ENCODE data around the gene COL6A2. TPM values are rescaled to one million over a fixed set of nuclear protein-coding genes. Genes with fewer than 3 reads are reported as not detected.
"Not testable (repeated sequence)": the region's sequence is repeated elsewhere in the genome, so short reads cannot be mapped to it uniquely, and the experiment has no call there.

The COL6A2 gene
- total and polyA plus RNA-seq, 4 experiments from 2014 or later, result 0.77 to 25.7 (median 11.6) TPM

DNA sequence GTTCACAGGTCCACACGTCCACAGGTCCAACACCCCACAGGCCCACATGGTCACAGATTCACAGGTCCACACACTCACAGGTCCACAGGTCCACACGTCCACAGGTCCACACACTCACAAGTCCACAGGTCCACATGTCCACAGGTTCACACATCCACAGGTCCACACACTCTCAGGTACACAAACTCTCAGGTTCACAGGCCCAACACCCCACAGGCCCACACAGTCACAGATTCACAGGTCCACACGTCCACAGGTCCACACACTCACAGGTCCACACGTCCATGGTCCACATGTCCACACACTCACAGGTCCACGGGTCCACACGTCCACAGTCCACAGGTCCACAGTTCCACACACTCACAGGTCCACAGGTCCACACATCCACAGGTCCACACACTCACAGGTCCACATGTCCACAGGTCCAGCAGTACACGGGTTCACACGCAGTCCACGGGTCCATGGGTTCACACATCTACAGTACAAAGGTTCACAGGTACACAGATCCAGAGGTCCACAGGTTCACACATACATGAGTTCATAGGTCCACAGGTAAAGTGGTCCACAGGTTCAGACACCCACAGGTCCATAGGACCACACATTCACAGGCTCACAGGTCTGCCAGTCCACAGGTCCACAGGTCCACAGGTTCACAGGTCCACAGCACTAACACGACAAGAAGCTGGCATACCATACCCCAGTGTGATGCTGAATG, 39.3 kb upstream of the COL6A2 start:
- H3K27ac Mint-ChIP-seq, result peak overlapping the region in 2 of 7 donors; percentile 36 to 52
- H3K4me1 Mint-ChIP-seq, result peaks cover 7 to 18% (median 8%) of the 10 kb centered on the region in 4 donors
- CTCF ChIA-PET (ENCODE audit: partially characterized antibody), result no interaction called here
- H3K36me3 Mint-ChIP-seq, result no peaks in the 10 kb centered on the region
- no peak overlapping the region for H3K4me3 ChIP-seq (ENCODE audit: low read length in 2 of 2)
- H3K9me3 ChIP-seq (ENCODE audit: control insufficient read depth in 1 of 2, low read length in 2 of 2), result no peaks in the 10 kb centered on the region
- H3K27me3 ChIP-seq (ENCODE audit: insufficient read depth, low read length), result peaks cover 13% of the 10 kb centered on the region
- intact Hi-C loops (cut with micrococcal nuclease), result no loop called here
- peaks cover 30 to 36% of the 10 kb centered on the region in 2 donors for H3K27me3 Mint-ChIP-seq
- peak overlapping the region in 1 of 8 donors; percentile 29 for H3K4me3 Mint-ChIP-seq
- no peak overlapping the region for H3K27ac ChIP-seq (ENCODE audit: low read depth, low read length)
- H3K4me1 ChIP-seq (ENCODE audit: insufficient read depth, low read length), result no peaks in the 10 kb centered on the region
- DNase-seq, result no peak
- H3K9me3 Mint-ChIP-seq, result peaks cover 0 to 22% (median 6%) of the 10 kb centered on the region in 8 donors
- no peaks in the 10 kb centered on the region for H3K36me3 ChIP-seq (ENCODE audit: insufficient read depth, low read length)
- POLR2A ChIA-PET (ENCODE audit: partially characterized antibody), result no interaction called here

DNA sequence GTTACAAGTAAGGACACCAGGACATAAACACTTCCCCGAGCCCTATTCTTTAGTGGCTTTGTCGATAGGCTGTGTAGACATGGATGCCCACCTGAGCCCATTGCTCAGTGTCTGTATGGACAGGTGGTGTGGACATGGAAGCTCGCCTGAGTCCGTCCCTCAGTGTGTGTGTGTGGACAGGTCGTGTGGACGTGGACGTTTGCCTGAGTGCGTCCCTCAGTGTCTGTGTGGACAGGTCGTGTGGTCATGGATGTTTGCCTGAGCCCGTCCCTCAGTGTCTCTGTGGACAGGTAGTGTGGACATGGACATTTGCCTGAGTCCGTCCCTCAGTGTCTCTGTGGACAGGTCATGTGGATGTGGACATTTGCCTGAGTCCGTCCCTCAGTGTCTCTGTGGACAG, 38.7 kb upstream of the COL6A2 start:
- Mint-ChIP-seq H3K27me3 (peaks cover 30 to 37% of the 10 kb centered on the region in 2 donors), H3K4me3 (peak overlapping the region in 1 of 8 donors; percentile 11), H3K4me1 (peaks cover 7 to 18% (median 8%) of the 10 kb centered on the region in 4 donors), H3K36me3 (no peaks in the 10 kb centered on the region), H3K9me3 (peaks cover 0 to 22% (median 6%) of the 10 kb centered on the region in 8 donors), H3K27ac (no peak overlapping the region)
- no peak for DNase-seq
- POLR2A ChIA-PET (ENCODE audit: partially characterized antibody), result no interaction called here
- peaks cover 13% of the 10 kb centered on the region for H3K27me3 ChIP-seq (ENCODE audit: insufficient read depth, low read length)
- CTCF ChIA-PET (ENCODE audit: partially characterized antibody), result no interaction called here
- no peak overlapping the region for H3K4me3 ChIP-seq (ENCODE audit: low read length in 2 of 2)
- H3K4me1 ChIP-seq (ENCODE audit: insufficient read depth, low read length), result no peaks in the 10 kb centered on the region
- no peaks in the 10 kb centered on the region for H3K9me3 ChIP-seq (ENCODE audit: control insufficient read depth in 1 of 2, low read length in 2 of 2)
- intact Hi-C loops (cut with micrococcal nuclease), result no loop called here
- no peak overlapping the region for H3K27ac ChIP-seq (ENCODE audit: low read depth, low read length)
- no peaks in the 10 kb centered on the region for H3K36me3 ChIP-seq (ENCODE audit: insufficient read depth, low read length)

GRCh38 chr21:46059711-46060455, 38.0 kb upstream of the COL6A2 start:
- CTCF ChIA-PET (ENCODE audit: partially characterized antibody), result not testable (repeated sequence)

GRCh38 chr21:46060596-46061061, 37.3 kb upstream of the COL6A2 start:
- H3K4me1 ChIP-seq (ENCODE audit: insufficient read depth, low read length), result no peaks in the 10 kb centered on the region
- Mint-ChIP-seq H3K9me3 (peaks cover 0 to 22% (median 6%) of the 10 kb centered on the region in 8 donors), H3K4me3 (no peak overlapping the region), H3K4me1 (peaks cover 7 to 18% (median 8%) of the 10 kb centered on the region in 4 donors), H3K36me3 (no peaks in the 10 kb centered on the region), H3K27ac (no peak overlapping the region), H3K27me3 (peaks cover 35 to 38% of the 10 kb centered on the region in 2 donors)
- H3K9me3 ChIP-seq (ENCODE audit: control insufficient read depth in 1 of 2, low read length in 2 of 2), result no peaks in the 10 kb centered on the region
- intact Hi-C loops (cut with micrococcal nuclease), result no loop called here
- no peak overlapping the region for H3K4me3 ChIP-seq (ENCODE audit: low read length in 2 of 2)
- ChIA-PET CTCF (ENCODE audit: partially characterized antibody) (no interaction called here), POLR2A (ENCODE audit: partially characterized antibody) (no interaction called here)
- no peak overlapping the region for H3K27ac ChIP-seq (ENCODE audit: low read depth, low read length)
- peaks cover 13% of the 10 kb centered on the region for H3K27me3 ChIP-seq (ENCODE audit: insufficient read depth, low read length)
- no peak for DNase-seq
- no peaks in the 10 kb centered on the region for H3K36me3 ChIP-seq (ENCODE audit: insufficient read depth, low read length)

More at GRCh38 chr21:46059711-46060455, 38.0 kb upstream of the COL6A2 start:
- POLR2A ChIA-PET (ENCODE audit: partially characterized antibody); intact Hi-C loops (cut with micrococcal nuclease); H3K27ac ChIP-seq (ENCODE audit: low read depth, low read length); H3K36me3 Mint-ChIP-seq; H3K4me1 ChIP-seq (ENCODE audit: insufficient read depth, low read length); H3K36me3 ChIP-seq (ENCODE audit: insufficient read depth, low read length); H3K4me3 Mint-ChIP-seq; H3K9me3 ChIP-seq (ENCODE audit: control insufficient read depth in 1 of 2, low read length in 2 of 2); H3K4me3 ChIP-seq (ENCODE audit: low read length in 2 of 2); H3K27ac Mint-ChIP-seq; DNase-seq: not testable (repeated sequence)
- peaks cover 13% of the 10 kb centered on the region for H3K27me3 ChIP-seq (ENCODE audit: insufficient read depth, low read length)
- H3K4me1 Mint-ChIP-seq, result peaks cover 7 to 18% (median 8%) of the 10 kb centered on the region in 4 donors
- peaks cover 0 to 22% (median 6%) of the 10 kb centered on the region in 8 donors for H3K9me3 Mint-ChIP-seq
- H3K27me3 Mint-ChIP-seq, result peaks cover 30 to 40% of the 10 kb centered on the region in 2 donors

GRCh38 chr21:46061063-46061462, 36.8 kb upstream of the COL6A2 start:
- CTCF ChIA-PET (ENCODE audit: partially characterized antibody), result no interaction called here
- Histone ChIP-seq H3K4me1 (ENCODE audit: insufficient read depth, low read length) (no peaks in the 10 kb centered on the region), H3K9me3 (ENCODE audit: control insufficient read depth in 1 of 2, low read length in 2 of 2) (no peaks in the 10 kb centered on the region), H3K27ac (ENCODE audit: low read depth, low read length) (no peak overlapping the region), H3K4me3 (ENCODE audit: low read length in 2 of 2) (no peak overlapping the region), H3K27me3 (ENCODE audit: insufficient read depth, low read length) (peaks cover 13% of the 10 kb centered on the region), H3K36me3 (ENCODE audit: insufficient read depth, low read length) (no peaks in the 10 kb centered on the region)
- intact Hi-C loops (cut with micrococcal nuclease), result no loop called here
- H3K27me3 Mint-ChIP-seq, result peaks cover 34 to 39% of the 10 kb centered on the region in 2 donors
- no peak for DNase-seq
- peaks cover 0 to 22% (median 6%) of the 10 kb centered on the region in 8 donors for H3K9me3 Mint-ChIP-seq
- H3K27ac Mint-ChIP-seq, result no peak overlapping the region
- peaks cover 7 to 18% (median 8%) of the 10 kb centered on the region in 4 donors for H3K4me1 Mint-ChIP-seq
- H3K36me3 Mint-ChIP-seq, result no peaks in the 10 kb centered on the region
- no peak overlapping the region for H3K4me3 Mint-ChIP-seq
- POLR2A ChIA-PET (ENCODE audit: partially characterized antibody), result no interaction called here

DNA sequence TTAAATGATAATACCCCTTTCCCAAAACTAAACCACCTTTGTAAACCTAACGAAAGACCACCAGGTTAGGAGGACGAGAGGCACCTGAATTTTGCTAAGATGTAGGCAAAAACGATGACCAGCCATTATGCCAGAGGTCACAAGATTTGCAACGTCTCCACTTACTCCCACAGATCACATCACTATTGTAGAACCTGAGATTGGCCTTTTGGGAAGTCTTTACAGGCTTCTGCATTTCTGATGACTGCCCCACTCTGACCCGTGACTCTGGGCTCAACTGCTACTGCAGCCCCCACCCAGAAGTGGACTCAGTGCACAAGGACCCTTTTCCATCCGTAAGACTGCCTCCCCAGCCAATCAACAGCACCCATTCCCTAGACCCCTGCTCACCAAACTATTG, 36.4 kb upstream of the COL6A2 start:
- intact Hi-C loops (cut with micrococcal nuclease), result no loop called here
- Mint-ChIP-seq H3K27me3 (peaks cover 33 to 44% of the 10 kb centered on the region in 2 donors), H3K4me1 (peaks cover 7 to 18% (median 8%) of the 10 kb centered on the region in 4 donors), H3K36me3 (no peaks in the 10 kb centered on the region), H3K9me3 (peaks cover 0 to 22% (median 6%) of the 10 kb centered on the region in 8 donors), H3K4me3 (no peak overlapping the region), H3K27ac (no peak overlapping the region)
- CTCF ChIA-PET (ENCODE audit: partially characterized antibody), result no interaction called here
- no peak for DNase-seq
- Histone ChIP-seq H3K27me3 (ENCODE audit: insufficient read depth, low read length) (peaks cover 14% of the 10 kb centered on the region), H3K9me3 (ENCODE audit: control insufficient read depth in 1 of 2, low read length in 2 of 2) (no peaks in the 10 kb centered on the region), H3K4me1 (ENCODE audit: insufficient read depth, low read length) (no peaks in the 10 kb centered on the region), H3K27ac (ENCODE audit: low read depth, low read length) (no peak overlapping the region), H3K4me3 (ENCODE audit: low read length in 2 of 2) (no peak overlapping the region), H3K36me3 (ENCODE audit: insufficient read depth, low read length) (no peaks in the 10 kb centered on the region)
- POLR2A ChIA-PET (ENCODE audit: partially characterized antibody), result no interaction called here

DNA sequence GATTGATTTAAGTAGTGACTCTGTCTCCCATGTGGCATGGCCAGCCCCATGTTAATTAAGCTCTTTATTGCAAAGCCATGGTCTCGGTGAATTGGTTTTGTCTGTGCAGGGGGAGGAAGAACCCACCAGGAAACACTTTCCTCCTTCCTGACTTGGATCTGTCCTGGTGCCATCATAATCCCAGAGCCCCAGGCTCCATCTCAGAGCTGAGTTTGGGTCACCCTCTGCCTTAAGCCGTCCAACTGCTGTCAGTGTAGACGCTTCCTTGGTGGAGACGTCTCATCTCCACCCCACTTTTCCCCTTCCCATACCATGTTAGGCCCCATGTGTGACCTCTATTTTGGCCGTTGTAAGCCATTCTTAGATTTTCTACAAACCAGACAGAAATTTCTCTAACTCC, 36.0 kb upstream of the COL6A2 start:
- Mint-ChIP-seq H3K4me1 (peaks cover 7 to 18% (median 8%) of the 10 kb centered on the region in 4 donors), H3K36me3 (no peaks in the 10 kb centered on the region), H3K27ac (no peak overlapping the region), H3K9me3 (peaks cover 0 to 22% (median 6%) of the 10 kb centered on the region in 8 donors), H3K27me3 (peaks cover 32 to 45% of the 10 kb centered on the region in 2 donors), H3K4me3 (no peak overlapping the region)
- Histone ChIP-seq H3K4me1 (ENCODE audit: insufficient read depth, low read length) (no peaks in the 10 kb centered on the region), H3K27ac (ENCODE audit: low read depth, low read length) (no peak overlapping the region), H3K9me3 (ENCODE audit: control insufficient read depth in 1 of 2, low read length in 2 of 2) (no peaks in the 10 kb centered on the region), H3K27me3 (ENCODE audit: insufficient read depth, low read length) (peaks cover 17% of the 10 kb centered on the region), H3K36me3 (ENCODE audit: insufficient read depth, low read length) (no peaks in the 10 kb centered on the region), H3K4me3 (ENCODE audit: low read length in 2 of 2) (no peak overlapping the region)
- intact Hi-C loops (cut with micrococcal nuclease), result no loop called here
- CTCF ChIA-PET (ENCODE audit: partially characterized antibody), result no interaction called here
- no peak for DNase-seq
- POLR2A ChIA-PET (ENCODE audit: partially characterized antibody), result no interaction called here
